DOHH2 (cell line): ENCODE measurements around the gene KIF26B.

Experiments used
- H3F3A ChIP-seq: fragments of 200-600 bp; sonication (generic), shearing (Covaris generic); 2 replicates; pipeline ENCODE4 v1.6.0; 2016; ENCODE audit warnings: antibody characterized with exemption, mild to moderate bottlenecking; ENCODE audit not compliant: control insufficient read depth, insufficient read depth
- H3K27ac ChIP-seq: fragments of 200-600 bp; sonication (generic); 2 replicates; pipeline ENCODE4 v1.5.1; 2014; ENCODE audit warnings: low read depth, mild to moderate bottlenecking, low read length, moderate library complexity
- H3K27me3 ChIP-seq: fragments of 200-600 bp; sonication (generic); 2 replicates; pipeline ENCODE4 v1.6.1; 2014; ENCODE audit warnings: mild to moderate bottlenecking, low read length, mixed read lengths; ENCODE audit not compliant: control insufficient read depth
- H3K36me3 ChIP-seq: fragments of 200-600 bp; sonication (generic); 2 replicates; pipeline ENCODE4 v1.6.1; 2014; ENCODE audit warnings: mild to moderate bottlenecking, low read length, moderate library complexity, mixed read lengths; ENCODE audit not compliant: control insufficient read depth
- H3K4me1 ChIP-seq: fragments of 200-600 bp; sonication (generic); 2 replicates; pipeline ENCODE4 v1.6.1; 2014; ENCODE audit warnings: mild to moderate bottlenecking, low read length, mixed read lengths; ENCODE audit not compliant: control insufficient read depth
- H3K4me2 ChIP-seq: fragments of 200-600 bp; sonication (generic); 2 replicates; pipeline ENCODE4 v1.6.0; 2014; ENCODE audit warnings: mild to moderate bottlenecking, low read length, moderate library complexity
- H3K4me3 ChIP-seq: fragments of 200-600 bp; sonication (generic); 2 replicates; pipeline ENCODE4 v1.5.1; 2014; ENCODE audit warnings: mild to moderate bottlenecking, low read length, mixed read lengths
- H3K79me2 ChIP-seq: fragments of 200-600 bp; sonication (generic); 2 replicates; pipeline ENCODE4 v1.6.1; 2014; ENCODE audit warnings: mild to moderate bottlenecking, low read length, mixed read lengths; ENCODE audit not compliant: control insufficient read depth
- H3K9me2 ChIP-seq: fragments of 200-600 bp; sonication (generic); replicated peaks from 2 replicates; pipeline ENCODE4 v1.6.1; 2014; ENCODE audit warnings: mild to moderate bottlenecking, low read length, mixed read lengths; ENCODE audit not compliant: control insufficient read depth
- H3K9me3 ChIP-seq: fragments of 200-600 bp; sonication (generic); 2 replicates; pipeline ENCODE4 v1.6.1; 2014; ENCODE audit warnings: antibody characterized with exemption, low read length, mixed read lengths; ENCODE audit not compliant: control insufficient read depth, insufficient read depth
- H4K20me1 ChIP-seq: fragments of 200-600 bp; sonication (generic); 2 replicates; pipeline ENCODE4 v1.6.0; 2014; ENCODE audit warnings: low read depth, mild to moderate bottlenecking, antibody characterized with exemption, low read length, moderate library complexity; ENCODE audit not compliant: control insufficient read depth, insufficient read depth
- CTCF ChIP-seq: fragments of 200-600 bp; sonication (generic); IDR thresholded peaks from one replicate; pipeline ENCODE4 v1.5.1; 2014; ENCODE audit warnings: antibody characterized with exemption, mild to moderate bottlenecking, low read depth, low read length; ENCODE audit not compliant: poor library complexity, severe bottlenecking
- EZH2phosphoT487 ChIP-seq: fragments of 200-600 bp; sonication (generic); IDR thresholded peaks from 2 replicates; pipeline ENCODE4 v1.6.1; 2017; ENCODE audit warnings: borderline replicate concordance, mild to moderate bottlenecking, antibody characterized with exemption, low read length, moderate library complexity, mixed read lengths

KIF26B gene

GRCh38 chr1:245431706-245432105 is 276.9 kb downstream of the KIF26B start:
- no peaks in the 10 kb centered on the region for H3K36me3 ChIP-seq
- no peaks in the 10 kb centered on the region for H3K9me3 ChIP-seq
- H3K9me2 ChIP-seq, result no peaks in the 10 kb centered on the region
- TF ChIP-seq EZH2phosphoT487 (no peak), CTCF (no peak)
- H3K27me3 ChIP-seq, result no peaks in the 10 kb centered on the region
- no peak overlapping the region for H3K4me2 ChIP-seq
- no peaks in the 10 kb centered on the region for H3K4me1 ChIP-seq
- no peak overlapping the region for H3K27ac ChIP-seq
- no peaks in the 10 kb centered on the region for H4K20me1 ChIP-seq
- H3K79me2 ChIP-seq, result no peaks in the 10 kb centered on the region
- H3F3A ChIP-seq, result no peaks in the 10 kb centered on the region
- H3K4me3 ChIP-seq, result no peak overlapping the region

GRCh38 chr1:245432228-245432875 is 277.6 kb downstream of the KIF26B start:
- TF ChIP-seq CTCF, result no peak
- no peak for TF ChIP-seq EZH2phosphoT487

GRCh38 chr1:245433561-245433960 is 278.8 kb downstream of the KIF26B start:
- Histone ChIP-seq H3K4me3 (no peak overlapping the region), H3F3A (no peaks in the 10 kb centered on the region), H3K9me3 (no peaks in the 10 kb centered on the region), H3K36me3 (no peaks in the 10 kb centered on the region), H3K4me2 (no peak overlapping the region), H3K27me3 (peaks cover 6% of the 10 kb centered on the region), H3K79me2 (no peaks in the 10 kb centered on the region), H4K20me1 (no peaks in the 10 kb centered on the region), H3K27ac (no peak overlapping the region), H3K4me1 (no peaks in the 10 kb centered on the region), H3K9me2 (no peaks in the 10 kb centered on the region)
- TF ChIP-seq CTCF (no peak), EZH2phosphoT487 (no peak)

More at GRCh38 chr1:245432228-245432875, 277.6 kb downstream of the KIF26B start:
- Histone ChIP-seq H3K36me3 (no peaks in the 10 kb centered on the region), H3K27me3 (peaks cover 2% of the 10 kb centered on the region; the same call in 1 of the 2 replicates), H3K4me3 (no peak overlapping the region), H3K79me2 (no peaks in the 10 kb centered on the region), H3K9me3 (no peaks in the 10 kb centered on the region), H4K20me1 (no peaks in the 10 kb centered on the region), H3K9me2 (no peaks in the 10 kb centered on the region), H3K4me2 (no peak overlapping the region), H3K4me1 (no peaks in the 10 kb centered on the region), H3F3A (no peaks in the 10 kb centered on the region), H3K27ac (no peak overlapping the region)
